ENCODE measurements around the gene RRP1B.

RRP1B gene

DNA sequence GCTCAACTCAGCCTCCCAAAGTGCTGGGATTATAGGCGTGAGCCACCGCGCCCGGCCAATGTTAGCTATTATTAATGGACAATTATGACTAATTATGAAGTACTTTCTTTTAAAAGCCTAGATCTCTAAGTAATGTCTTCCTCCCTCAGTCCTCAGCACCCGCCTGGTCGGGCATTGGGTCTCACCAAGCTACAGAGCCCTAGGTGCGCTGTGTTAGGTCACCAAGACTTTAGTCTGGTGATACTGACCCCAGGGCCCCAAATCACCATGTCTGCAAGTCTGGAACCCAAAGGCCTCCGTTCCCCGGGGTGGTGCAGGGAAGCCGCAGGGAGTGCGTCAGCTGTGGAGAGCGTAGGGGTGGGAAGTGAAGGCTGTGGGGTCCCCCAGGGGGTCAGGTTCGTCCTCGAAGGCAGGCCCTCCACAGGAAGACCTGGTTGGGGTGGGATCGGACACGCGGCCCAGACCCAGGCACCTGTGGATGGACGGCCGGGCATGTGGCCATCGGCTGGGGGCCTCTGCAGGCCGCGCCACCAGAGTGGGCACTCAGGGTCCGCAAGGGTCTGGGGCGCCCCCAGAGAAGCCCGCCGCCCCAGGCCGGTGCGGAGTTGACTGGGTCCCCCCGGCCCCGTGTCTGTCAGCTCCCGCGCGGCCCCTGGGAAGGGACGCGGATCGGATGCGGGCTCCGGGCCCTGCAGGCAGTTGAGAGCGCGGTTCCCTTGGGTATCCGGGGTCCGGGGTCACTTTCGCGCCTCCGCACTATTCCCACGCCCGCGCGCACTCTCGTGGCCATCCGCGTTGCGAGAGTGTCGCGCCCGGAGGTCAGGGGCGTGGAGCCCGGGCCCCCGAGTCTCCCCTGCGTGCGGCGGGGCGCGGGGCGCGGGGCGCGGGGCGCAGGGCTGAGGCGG is 58.9 kb downstream of the RRP1B start:
- peak overlapping the region; percentile 59 to 93 (median 89); a peak in 21 of 22 replicates for H3K9ac ChIP-seq
- peak overlapping the region; percentile 76 to 100 (median 98) for H3K4me2 ChIP-seq
- H3K27ac ChIP-seq = peak overlapping the region in 10 of 11 experiments; percentile 34 to 90 (median 86); a peak in 20 of 22 replicates
- no peak for TF ChIP-seq Cebpa-rat (IDR thresholded peaks at IDR 0.05)
- peaks cover 7 to 42% (median 20%) of the 10 kb centered on the region in 11 experiments; a peak in 18 of 22 replicates for H3K27me3 ChIP-seq
- peaks cover 0 to 26% (median 5%) of the 10 kb centered on the region in 11 experiments; a peak in 12 of 22 replicates for H3K36me3 ChIP-seq
- H3K4me1 ChIP-seq = peaks cover 49 to 65% (median 62%) of the 10 kb centered on the region in 10 experiments
- H3K4me3 ChIP-seq = peak overlapping the region; percentile 74 to 100 (median 96)
- no peaks in the 10 kb centered on the region for H3K9me3 ChIP-seq (replicated peaks in 1 of 11)
- peaks cover 33 to 48% (median 36%) of the 10 kb centered on the region in 11 experiments for H4K20me1 ChIP-seq

- peaks cover 7 to 42% (median 20%) of the 10 kb centered on the region in 11 experiments; a peak in 18 of 22 replicates for H3K27me3 ChIP-seq
- H3K4me2 ChIP-seq = peak within 1 kb of the TSS; percentile 87 to 100 (median 99)
- H4K20me1 ChIP-seq = peaks cover 33 to 56% (median 44%) of the 10 kb centered on the region in 11 experiments
- H3K9ac ChIP-seq = peak within 1 kb of the TSS; percentile 82 to 93 (median 90)
- no peaks in the 10 kb centered on the region for H3K9me3 ChIP-seq (replicated peaks in 1 of 11)
- no peak for TF ChIP-seq Cebpa-rat (IDR thresholded peaks at IDR 0.05)
- H3K36me3 ChIP-seq = peaks cover 0 to 34% (median 14%) of the 10 kb centered on the region in 11 experiments; a peak in 20 of 22 replicates
- peak within 1 kb of the TSS; percentile 71 to 90 (median 86) for H3K27ac ChIP-seq
- H3K4me1 ChIP-seq = peaks cover 56 to 74% (median 71%) of the 10 kb centered on the region in 10 experiments
- H3K4me3 ChIP-seq = peak within 1 kb of the TSS; percentile 74 to 100 (median 96)
These were observed 59.8 kb downstream of the RRP1B start, which contains the start of gene PDXK for GRCh38 chr21:43718872-43719747. Gene PDXK (plus strand): TSS chr21:43719129. CDS start chr21:43719295, 166 bp downstream.

- peak overlapping the region; percentile 82 to 93 (median 90) for H3K9ac ChIP-seq
- H4K20me1 ChIP-seq = peaks cover 33 to 58% (median 46%) of the 10 kb centered on the region in 11 experiments
- TF ChIP-seq Cebpa-rat (IDR thresholded peaks at IDR 0.05) = no peak
- peaks cover 7 to 42% (median 20%) of the 10 kb centered on the region in 11 experiments; a peak in 18 of 22 replicates for H3K27me3 ChIP-seq
- peaks cover 0 to 40% (median 18%) of the 10 kb centered on the region in 11 experiments; a peak in 20 of 22 replicates for H3K36me3 ChIP-seq
- H3K9me3 ChIP-seq (replicated peaks in 1 of 11) = no peaks in the 10 kb centered on the region
- peaks cover 65 to 82% (median 79%) of the 10 kb centered on the region in 10 experiments for H3K4me1 ChIP-seq
- peak overlapping the region; percentile 71 to 90 (median 86) for H3K27ac ChIP-seq
- peak overlapping the region; percentile 87 to 100 (median 99) for H3K4me2 ChIP-seq
- peak overlapping the region; percentile 74 to 100 (median 96) for H3K4me3 ChIP-seq
These were observed 60.6 kb downstream of the RRP1B start for GRCh38 chr21:43719748-43720538.

DNA sequence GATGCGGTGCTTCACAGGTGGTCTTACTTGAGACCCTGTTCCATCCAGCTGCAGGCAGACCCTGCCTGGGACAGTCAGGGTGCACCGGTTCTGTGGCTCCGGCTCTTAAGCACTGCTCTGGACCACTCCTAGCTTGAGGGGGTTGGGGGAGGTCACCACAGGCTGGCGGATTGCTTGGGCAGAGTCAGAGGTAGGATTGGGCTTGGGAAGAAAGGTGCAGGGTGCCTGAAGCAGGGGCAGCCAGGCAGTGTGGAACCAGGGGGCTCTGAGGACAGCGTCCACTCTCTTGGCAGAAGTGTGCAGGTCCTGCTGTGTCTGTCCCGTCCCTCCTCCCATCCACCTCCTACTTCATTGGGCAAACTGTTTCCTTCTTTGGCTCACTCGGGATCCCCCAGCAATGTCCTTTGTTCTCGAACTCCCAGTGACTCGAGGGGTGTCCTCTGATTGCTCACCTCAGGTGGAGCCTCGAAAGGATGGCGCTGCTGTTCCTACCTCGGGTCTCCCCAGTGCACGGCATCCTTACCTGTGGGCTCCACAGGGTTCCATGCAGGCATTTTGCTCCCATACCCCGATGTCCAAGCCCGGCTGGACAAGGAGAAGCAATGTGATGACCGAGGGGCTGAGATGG is 61.3 kb downstream of the RRP1B start:
- H3K36me3 ChIP-seq = peaks cover 0 to 40% (median 18%) of the 10 kb centered on the region in 11 experiments; a peak in 20 of 22 replicates
- H3K4me2 ChIP-seq = peak overlapping the region; percentile 87 to 100 (median 99)
- H3K9ac ChIP-seq = peak overlapping the region; percentile 82 to 93 (median 90)
- H3K27me3 ChIP-seq = peaks cover 7 to 38% (median 20%) of the 10 kb centered on the region in 11 experiments; a peak in 18 of 22 replicates
- peaks cover 33 to 60% (median 46%) of the 10 kb centered on the region in 11 experiments for H4K20me1 ChIP-seq
- H3K4me3 ChIP-seq = peak overlapping the region; percentile 74 to 100 (median 96)
- peak overlapping the region in 6 of 11 experiments; percentile 85 to 88 (median 87); a peak in 6 of 22 replicates for H3K27ac ChIP-seq
- no peaks in the 10 kb centered on the region for H3K9me3 ChIP-seq (replicated peaks in 1 of 11)
- TF ChIP-seq Cebpa-rat (IDR thresholded peaks at IDR 0.05) = no peak
- peaks cover 72 to 89% (median 86%) of the 10 kb centered on the region in 10 experiments for H3K4me1 ChIP-seq

DNA sequence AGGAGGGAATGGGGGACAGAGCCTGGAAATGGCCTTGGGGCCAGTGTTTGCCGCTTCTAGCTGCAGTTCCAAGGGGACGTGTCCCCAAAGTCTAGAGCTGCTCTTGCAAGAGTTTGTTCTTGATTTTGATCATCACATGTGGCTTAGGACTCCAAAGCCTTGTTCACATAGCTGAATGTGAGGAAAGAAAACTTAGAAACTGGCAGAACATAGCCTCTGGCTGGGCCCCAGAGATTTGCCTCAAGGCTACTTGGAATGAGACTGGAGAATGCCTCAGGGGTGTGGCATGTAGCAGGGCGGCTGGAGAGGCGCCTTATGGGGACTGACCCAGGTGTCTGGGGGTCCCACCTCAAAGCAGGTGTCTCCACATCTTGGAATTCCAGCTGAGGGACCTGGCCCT is 61.8 kb downstream of the RRP1B start:
- Histone ChIP-seq H4K20me1 (peaks cover 33 to 65% (median 46%) of the 10 kb centered on the region in 11 experiments), H3K27ac (no peak overlapping the region), H3K36me3 (peaks cover 0 to 40% (median 18%) of the 10 kb centered on the region in 11 experiments; a peak in 20 of 22 replicates), H3K9ac (peak overlapping the region in 7 of 11 experiments; percentile 29 to 92 (median 90); a peak in 11 of 22 replicates), H3K4me2 (peak overlapping the region; percentile 87 to 100 (median 99); a peak in 20 of 22 replicates), H3K27me3 (peaks cover 7 to 33% (median 16%) of the 10 kb centered on the region in 11 experiments; a peak in 18 of 22 replicates), H3K4me1 (peaks cover 72 to 90% (median 87%) of the 10 kb centered on the region in 10 experiments), H3K4me3 (peak overlapping the region in 8 of 10 experiments; percentile 89 to 100 (median 96); a peak in 15 of 20 replicates), H3K9me3 (replicated peaks in 1 of 11) (no peaks in the 10 kb centered on the region)
- TF ChIP-seq Cebpa-rat (IDR thresholded peaks at IDR 0.05) = no peak

- Histone ChIP-seq H4K20me1 (peaks cover 33 to 71% (median 46%) of the 10 kb centered on the region in 11 experiments), H3K4me1 (peaks cover 72 to 90% (median 87%) of the 10 kb centered on the region in 10 experiments), H3K36me3 (peaks cover 0 to 40% (median 18%) of the 10 kb centered on the region in 11 experiments; a peak in 20 of 22 replicates), H3K9ac (peak overlapping the region in 6 of 11 experiments; percentile 12 to 92 (median 64); a peak in 8 of 22 replicates), H3K4me2 (peak overlapping the region in 10 of 11 experiments; percentile 87 to 100 (median 99); a peak in 19 of 22 replicates), H3K9me3 (replicated peaks in 1 of 11) (no peaks in the 10 kb centered on the region), H3K27ac (peak overlapping the region in 4 of 11 experiments; percentile 5 to 29 (median 16); a peak in 4 of 22 replicates), H3K4me3 (peak overlapping the region in 7 of 10 experiments; percentile 89 to 100 (median 96); a peak in 14 of 20 replicates), H3K27me3 (peaks cover 7 to 29% (median 13%) of the 10 kb centered on the region in 11 experiments; a peak in 18 of 22 replicates)
- no peak for TF ChIP-seq Cebpa-rat (IDR thresholded peaks at IDR 0.05)
These were observed 62.6 kb downstream of the RRP1B start for GRCh38 chr21:43721939-43722338.
